ENCODE measurements around the gene KLF17.

Gene KLF17, protein sequence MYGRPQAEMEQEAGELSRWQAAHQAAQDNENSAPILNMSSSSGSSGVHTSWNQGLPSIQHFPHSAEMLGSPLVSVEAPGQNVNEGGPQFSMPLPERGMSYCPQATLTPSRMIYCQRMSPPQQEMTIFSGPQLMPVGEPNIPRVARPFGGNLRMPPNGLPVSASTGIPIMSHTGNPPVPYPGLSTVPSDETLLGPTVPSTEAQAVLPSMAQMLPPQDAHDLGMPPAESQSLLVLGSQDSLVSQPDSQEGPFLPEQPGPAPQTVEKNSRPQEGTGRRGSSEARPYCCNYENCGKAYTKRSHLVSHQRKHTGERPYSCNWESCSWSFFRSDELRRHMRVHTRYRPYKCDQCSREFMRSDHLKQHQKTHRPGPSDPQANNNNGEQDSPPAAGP

DNA sequence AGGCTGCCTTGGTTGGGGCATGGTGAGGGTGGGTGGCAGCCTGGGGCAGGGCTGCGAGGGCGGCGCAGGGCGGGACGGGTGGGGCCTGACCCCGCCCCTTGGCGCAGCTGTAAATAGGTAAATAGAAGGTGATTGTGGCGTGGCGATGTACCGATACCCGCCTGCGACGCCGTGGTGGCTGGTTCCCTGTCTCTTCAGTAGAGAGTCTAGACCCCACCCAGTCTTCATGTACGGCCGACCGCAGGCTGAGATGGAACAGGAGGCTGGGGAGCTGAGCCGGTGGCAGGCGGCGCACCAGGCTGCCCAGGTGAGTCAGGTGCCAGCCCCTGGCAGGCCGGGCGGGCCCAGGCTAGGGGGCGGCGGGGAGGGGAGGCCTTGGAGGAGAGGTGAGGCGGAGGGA, at the start of gene KLF17:
Gene KLF17, plus strand, starts transcription at position 140 of the 400 bp plus-strand sequence. Its CDS starts 87 bp downstream, at position 227.
- no peak for FAIRE-seq
- DNase-seq (ENCODE audit: insufficient read length, low spot score): no peak

DNA sequence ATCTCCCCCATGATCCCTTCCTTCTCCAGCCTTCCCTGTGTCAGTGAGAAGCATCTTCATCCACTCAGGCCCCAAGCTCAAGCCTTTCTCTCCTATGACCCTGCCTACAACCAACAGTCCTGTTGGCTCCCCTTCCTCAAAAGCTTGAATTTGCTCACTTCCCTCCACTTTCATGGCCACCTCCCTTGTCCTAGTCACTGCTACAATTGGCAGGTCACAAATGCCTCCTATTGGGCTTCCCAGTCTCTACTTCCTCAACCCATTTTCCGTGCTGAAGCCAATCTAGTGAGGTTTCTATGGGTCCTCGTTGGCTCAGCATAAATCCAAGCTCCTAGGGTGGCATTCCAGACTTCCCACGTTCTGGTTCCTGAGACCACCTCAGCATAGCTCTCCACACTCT, 47.2 kb upstream of the KLF17 start:
- no peak for DNase-seq (ENCODE audit: insufficient read length, low spot score)
- no peak for FAIRE-seq

- FAIRE-seq (no peak), DNase-seq (ENCODE audit: insufficient read length, low spot score) (no peak)
These were observed 46.4 kb upstream of the KLF17 start for GRCh38 chr1:44072204-44072603.

DNA sequence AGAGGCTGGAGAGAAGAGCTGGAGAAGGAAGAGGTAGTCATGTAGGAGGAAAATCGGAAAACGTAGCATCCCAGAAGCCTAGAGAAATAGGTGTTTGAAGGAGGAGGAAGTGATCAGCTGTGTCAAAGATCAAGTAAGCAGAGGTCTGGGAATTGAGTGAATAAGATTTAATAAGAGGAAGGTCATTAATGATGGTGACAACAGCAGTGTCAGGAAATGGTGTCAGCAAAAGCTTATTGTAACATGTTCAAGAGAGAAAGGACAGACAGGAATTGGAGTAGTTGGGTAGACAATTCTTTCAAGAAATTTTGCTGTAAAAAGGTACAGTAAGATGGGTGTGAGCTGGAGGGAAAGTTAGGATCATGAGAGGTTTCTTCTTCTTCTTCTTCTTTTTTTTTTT, 45.8 kb upstream of the KLF17 start:
- peak; percentile 35 for FAIRE-seq

DNA sequence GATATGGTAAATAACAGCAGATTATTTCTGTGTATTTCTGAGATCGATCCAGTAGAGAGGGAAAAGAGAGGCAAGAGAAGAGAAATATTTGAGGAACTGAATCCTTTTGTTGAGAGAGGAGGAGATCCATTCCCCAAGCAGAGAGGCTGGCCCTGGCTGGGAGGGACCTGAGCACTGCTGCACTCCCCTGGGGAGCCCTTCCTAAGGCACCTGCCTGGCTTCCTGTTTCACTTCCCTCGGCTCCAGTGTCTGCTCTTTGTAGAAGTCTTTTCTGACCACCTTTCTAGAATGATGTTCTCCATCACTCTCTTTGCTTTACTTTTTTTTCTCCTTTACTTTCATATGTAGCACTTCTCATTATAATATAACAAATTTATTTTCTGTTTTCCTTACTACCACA, 45.1 kb upstream of the KLF17 start:
- DNase-seq (ENCODE audit: insufficient read length, low spot score): no peak
- peak; percentile 37 for FAIRE-seq

More for the DNA sequence above, 45.8 kb upstream of the KLF17 start:
- DNase-seq (ENCODE audit: insufficient read length, low spot score): no peak

GRCh38 chr1:44074415-44074814, 44.2 kb upstream of the KLF17 start:
- DNase-seq (ENCODE audit: insufficient read length, low spot score) (no peak), FAIRE-seq (no peak)

DNA sequence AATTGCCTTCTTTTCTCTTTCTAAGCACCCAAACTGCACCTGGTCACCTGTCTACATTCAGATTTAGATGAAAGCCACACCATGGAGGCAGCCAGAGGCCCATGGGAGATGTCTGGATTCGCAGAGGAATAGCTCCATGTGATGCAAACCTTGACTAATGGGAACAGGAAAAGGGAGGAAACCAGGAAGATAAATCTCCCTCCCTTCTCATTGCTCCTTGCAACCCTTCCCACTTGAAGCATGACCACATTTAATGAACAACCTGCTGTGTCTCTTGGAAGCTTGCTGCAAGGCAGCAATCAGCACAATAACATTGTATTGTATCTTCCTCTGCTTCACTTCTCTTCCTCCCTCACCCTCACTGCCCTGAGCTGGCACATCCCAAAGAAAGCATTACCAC, 42.6 kb upstream of the KLF17 start:
- DNase-seq (ENCODE audit: insufficient read length, low spot score): no peak
- FAIRE-seq: no peak

DNA sequence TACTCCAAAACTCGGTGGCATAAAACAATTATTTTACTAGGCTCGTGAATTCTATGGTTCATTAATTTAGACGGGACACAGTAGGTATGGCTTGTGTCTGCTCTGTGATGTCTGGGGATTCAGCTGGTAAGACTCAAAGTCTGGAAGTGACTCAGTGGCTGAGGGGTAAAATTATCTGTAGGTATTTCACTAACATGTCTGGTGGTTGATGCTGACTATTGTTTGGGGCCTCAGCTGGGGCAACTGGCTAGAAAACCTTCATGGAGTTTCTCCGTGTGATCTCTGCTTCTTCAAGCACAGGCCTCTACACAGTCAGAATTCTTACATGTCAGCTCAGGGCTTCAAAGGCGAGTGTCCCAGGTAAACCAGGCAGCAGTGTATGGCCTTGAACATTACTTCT, 41.2 kb upstream of the KLF17 start:
- no peak for DNase-seq (ENCODE audit: insufficient read length, low spot score)
- FAIRE-seq: no peak

DNA sequence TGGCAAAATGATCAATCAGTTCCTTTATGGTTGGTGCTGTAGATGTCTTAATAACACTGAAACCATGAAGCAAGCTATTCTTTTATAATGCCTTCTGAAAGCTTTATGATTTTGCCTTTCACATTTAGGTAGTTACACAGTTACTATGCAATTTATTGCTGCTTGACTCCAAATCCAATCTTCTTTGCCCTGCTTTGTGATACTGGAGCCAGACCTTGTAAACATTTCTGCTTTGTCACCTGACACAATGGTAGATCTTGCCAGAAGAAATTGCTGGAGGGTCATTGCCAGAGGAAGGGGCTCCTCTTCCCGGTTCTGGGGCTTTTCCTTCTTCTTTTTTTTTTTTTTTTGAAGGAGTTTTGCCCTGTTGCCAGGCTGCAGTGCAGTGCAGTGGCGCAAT, 40.5 kb upstream of the KLF17 start:
- FAIRE-seq: no peak
- DNase-seq (ENCODE audit: insufficient read length, low spot score): no peak

GRCh38 chr1:44079566-44079965, 39.1 kb upstream of the KLF17 start:
- DNase-seq (ENCODE audit: insufficient read length, low spot score): no peak
- no peak for FAIRE-seq

DNA sequence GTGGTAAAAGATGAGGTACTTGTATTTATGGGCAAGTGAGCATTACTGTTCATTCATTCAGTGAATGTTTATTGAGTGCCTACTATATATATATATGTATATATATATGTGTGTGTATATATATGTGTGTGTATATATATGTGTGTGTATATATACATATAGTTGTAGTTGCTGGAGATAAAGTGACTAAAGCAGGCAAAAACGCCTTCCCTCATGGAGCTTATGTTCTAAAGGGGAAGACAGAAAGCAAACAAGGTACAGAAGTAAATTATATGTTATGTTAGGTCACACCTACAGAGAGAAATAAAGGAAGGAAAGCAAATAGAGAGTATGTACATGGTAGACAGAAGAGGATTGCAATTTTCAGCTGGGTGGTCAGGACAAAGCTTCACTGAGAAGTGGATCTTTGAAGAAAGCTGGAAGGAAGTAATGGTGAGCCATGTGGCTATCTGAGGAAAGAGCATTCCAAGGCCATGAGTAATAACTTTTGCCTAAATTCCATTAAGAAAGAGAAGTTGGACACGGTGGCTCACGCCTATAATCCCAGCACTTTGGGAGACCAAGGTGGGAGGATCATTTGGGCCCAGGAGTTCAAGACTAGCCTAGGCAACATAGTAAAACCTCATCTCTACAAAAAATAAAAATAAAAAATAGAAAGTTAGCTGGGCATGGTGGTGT, 33.5 kb upstream of the KLF17 start:
- no peak for DNase-seq (ENCODE audit: insufficient read length, low spot score)
- no peak for FAIRE-seq

DNA sequence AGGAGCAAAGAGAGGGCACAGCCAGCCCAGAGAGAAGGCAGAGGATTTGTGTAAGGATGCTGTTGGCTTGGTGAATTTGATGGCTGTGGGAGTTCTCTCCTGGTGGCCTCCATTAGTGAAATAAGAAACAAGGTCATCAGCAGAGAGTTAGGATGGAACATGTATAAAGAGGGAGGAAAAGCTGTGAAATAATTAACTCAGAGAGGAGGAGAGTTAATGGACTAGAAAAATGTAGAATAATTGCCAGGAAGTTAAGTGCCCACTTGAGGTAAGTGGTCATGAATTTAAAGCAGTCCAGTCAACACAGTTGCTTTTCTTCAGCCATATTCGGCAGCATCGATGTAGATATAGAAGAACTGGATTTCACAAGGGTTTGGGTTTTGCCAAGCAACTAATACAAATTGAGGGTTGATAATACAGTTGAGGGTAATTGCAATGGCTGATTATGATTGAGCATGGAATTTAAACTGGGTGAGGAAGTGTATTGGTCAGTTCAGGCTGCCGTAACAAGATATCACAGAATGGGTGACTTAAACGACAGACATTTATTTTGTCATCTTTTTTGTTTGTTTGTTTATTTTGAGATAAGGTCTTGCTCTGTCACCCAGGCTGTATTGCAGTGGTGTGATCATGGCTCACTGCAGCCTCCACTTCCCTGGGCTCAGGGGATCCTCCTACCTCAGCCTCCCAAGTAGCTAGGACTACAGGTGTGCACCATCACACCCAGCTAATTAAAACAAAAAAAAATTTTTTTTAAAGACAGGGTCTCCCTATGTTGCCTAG, 31.7 kb upstream of the KLF17 start:
- no peak for FAIRE-seq
- no peak for DNase-seq (ENCODE audit: insufficient read length, low spot score)

DNA sequence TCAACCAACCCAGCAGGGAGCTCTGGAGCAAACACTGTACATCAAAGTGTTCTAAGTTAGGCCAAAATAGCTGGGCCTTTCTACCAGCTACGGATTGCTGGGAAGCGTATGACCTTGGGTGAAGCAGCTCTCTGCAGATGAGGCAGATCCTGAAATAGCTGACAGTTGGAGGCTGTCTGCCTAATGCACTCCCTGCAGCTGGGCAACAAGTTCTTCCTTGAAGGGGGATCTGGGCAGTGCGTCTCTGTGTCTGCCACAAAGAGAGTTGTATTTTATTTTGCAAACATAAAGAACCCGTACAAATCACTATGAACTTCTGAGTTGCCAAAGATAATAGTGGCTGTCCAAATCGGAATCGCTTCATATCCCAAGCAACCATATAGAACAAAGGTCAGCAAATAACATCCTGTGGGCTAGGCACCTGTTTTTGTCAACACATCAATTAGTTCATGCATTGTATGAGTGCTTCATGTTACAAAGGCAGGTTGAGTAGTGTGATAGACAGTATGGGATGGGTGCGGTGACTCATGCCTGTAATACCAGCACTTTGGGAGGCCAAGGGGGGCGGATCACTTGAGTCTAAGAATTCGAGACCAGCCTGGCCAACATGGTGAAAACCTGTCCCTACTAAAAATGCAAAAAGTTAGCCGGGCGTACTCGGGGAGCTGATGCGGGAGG, 29.1 kb upstream of the KLF17 start:
- FAIRE-seq: no peak
- DNase-seq (ENCODE audit: insufficient read length, low spot score): no peak

GRCh38 chr1:44090429-44091252, 28.0 kb upstream of the KLF17 start:
- no peak for FAIRE-seq
- DNase-seq (ENCODE audit: insufficient read length, low spot score): no peak

- FAIRE-seq (no peak), DNase-seq (ENCODE audit: insufficient read length, low spot score) (no peak)
These were observed 24.6 kb upstream of the KLF17 start for GRCh38 chr1:44094047-44094446.

DNA sequence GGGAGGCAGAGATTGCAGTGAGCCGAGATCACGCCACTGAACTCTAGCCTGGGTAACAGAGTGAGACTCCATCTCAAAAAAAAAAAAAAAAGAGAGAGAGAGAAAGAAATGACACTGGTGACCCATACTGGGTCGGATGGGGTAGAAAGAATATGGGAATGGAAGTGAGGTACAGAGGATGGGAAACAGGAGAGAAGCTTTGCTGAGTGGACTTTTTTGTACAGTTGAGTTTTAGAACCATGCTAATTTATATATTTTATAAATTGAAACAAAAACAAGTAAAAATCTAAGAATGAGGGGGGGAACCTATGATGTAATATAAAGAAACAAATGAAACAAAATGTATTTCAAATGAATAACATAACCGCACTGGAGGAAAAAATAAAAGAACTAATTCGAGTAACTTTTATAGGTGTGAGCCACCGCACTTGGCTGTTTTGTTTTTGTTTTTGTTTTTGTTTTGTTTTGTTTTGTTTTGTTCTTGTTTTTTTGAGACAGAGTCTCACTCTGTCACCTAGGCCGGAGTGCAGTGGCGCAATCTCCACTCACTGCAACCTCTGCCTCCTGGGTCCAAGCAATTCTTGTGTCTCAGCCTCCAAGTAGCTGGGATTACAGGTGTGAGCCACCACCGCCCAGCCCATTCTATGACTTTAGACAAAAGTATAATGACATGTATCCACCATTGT, 18.3 kb upstream of the KLF17 start:
- no peak for DNase-seq (ENCODE audit: insufficient read length, low spot score)
- no peak for FAIRE-seq

GRCh38 chr1:44101328-44101727, 17.3 kb upstream of the KLF17 start:
- FAIRE-seq (no peak), DNase-seq (ENCODE audit: insufficient read length, low spot score) (no peak)

DNA sequence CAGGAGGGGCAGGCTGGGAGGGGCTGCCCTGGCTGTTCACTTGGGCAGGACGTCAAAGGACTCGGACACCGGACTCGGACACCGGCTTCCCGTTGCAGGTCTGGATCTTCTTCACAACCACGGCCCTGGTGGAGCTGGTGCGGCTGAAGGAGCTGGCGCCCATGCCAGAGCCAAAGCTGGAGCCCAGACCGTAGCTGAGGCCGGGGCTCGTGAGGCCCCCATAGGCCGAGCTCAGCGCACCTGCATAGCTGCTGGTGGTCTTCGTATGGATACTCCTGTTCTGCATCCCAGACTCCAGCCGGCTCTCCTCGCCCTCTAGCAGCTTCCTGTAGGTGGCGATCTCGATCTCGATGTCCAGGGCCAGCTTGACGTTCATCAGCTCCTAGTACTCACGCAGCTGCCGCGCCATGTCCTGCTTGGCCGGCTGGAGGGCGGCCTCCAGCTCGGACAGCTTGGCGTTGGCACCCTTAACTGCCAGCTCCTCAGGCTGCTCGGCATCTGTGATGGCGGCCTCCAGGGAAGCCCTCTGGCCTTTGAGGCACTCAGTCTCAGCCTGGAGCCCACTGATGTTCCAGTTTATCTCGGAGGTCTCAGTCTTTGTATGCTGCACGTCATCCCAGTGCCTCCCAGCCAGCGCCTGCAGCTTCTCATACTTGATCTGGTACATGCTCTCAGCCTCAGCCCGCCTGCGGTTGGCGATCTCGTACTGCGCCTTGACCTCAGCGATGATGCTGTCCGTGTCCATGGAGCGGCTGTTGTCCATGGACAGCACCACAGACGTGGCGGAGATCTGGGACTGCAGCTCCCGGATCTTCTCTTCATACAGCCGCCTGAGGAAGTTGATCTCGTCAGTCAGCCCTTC, 15.1 kb upstream of the KLF17 start:
- DNase-seq (ENCODE audit: insufficient read length, low spot score): no peak
- FAIRE-seq: no peak

DNA sequence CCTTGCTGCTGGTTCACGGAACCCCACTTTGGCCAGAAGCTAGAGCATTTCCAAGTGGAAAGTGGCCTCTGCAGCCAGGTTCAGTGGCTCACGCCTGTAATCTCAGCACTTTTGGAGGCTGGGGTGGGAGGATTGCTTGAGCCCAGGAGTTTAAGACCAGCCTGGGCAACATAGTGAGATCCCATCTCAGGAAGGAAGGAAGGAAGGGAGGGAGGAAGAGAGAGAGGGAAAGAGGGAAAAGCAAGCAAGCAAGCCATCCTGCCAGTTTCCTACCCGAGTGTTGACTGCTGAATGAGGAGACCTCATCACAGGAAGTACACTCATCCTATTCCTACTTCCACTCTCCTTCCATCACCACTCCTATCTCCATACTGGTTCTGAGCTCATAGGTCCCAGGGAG, 12.8 kb upstream of the KLF17 start:
- no peak for FAIRE-seq
- DNase-seq (ENCODE audit: insufficient read length, low spot score): no peak

All from GM19239 (cell line).